IPS-18c (cell line): ENCODE results near the gene CSMD2.

Experiments
- H3K4me3 ChIP-seq: 2 replicates; pipeline ENCODE4 v1.7.0; 2013; ENCODE audit warnings: low read depth, mild to moderate bottlenecking, low read length, moderate library complexity; ENCODE audit not compliant: insufficient read depth
- H3K9me3 ChIP-seq: one replicate; pipeline ENCODE4 v1.6.1; 2013; ENCODE audit warnings: mild to moderate bottlenecking, low read length, moderate library complexity; ENCODE audit not compliant: control insufficient read depth, insufficient read depth

The CSMD2 gene

GRCh38 chr1:33472269-33472980, 692.6 kb downstream of the CSMD2 start, which contains the start of gene ZSCAN20:
Gene ZSCAN20, plus strand, starts transcription at chr1:33472645. Its CDS starts 6,644 bp downstream, at chr1:33479289.
- H3K9me3 ChIP-seq: no peaks in the 10 kb centered on the region

GRCh38 chr1:33471416-33471815, 693.6 kb downstream of the CSMD2 start:
- no peaks in the 10 kb centered on the region for H3K9me3 ChIP-seq
- H3K4me3 ChIP-seq: no peak overlapping the region

More at GRCh38 chr1:33472269-33472980, 692.6 kb downstream of the CSMD2 start, which contains the start of gene ZSCAN20:
- H3K4me3 ChIP-seq: peak within 1 kb of the TSS; percentile 73

GRCh38 chr1:33470495-33471012, 694.5 kb downstream of the CSMD2 start:
- H3K4me3 ChIP-seq: no peak overlapping the region
- H3K9me3 ChIP-seq: no peaks in the 10 kb centered on the region

- Histone ChIP-seq H3K4me3 (no peak overlapping the region), H3K9me3 (no peaks in the 10 kb centered on the region)
Measured at GRCh38 chr1:33469691-33470090, 695.3 kb downstream of the CSMD2 start.

- H3K9me3 ChIP-seq: no peaks in the 10 kb centered on the region
- H3K4me3 ChIP-seq: no peak overlapping the region
Measured at GRCh38 chr1:33468967-33469366, 696.1 kb downstream of the CSMD2 start.

- Histone ChIP-seq H3K9me3 (no peaks in the 10 kb centered on the region), H3K4me3 (no peak overlapping the region)
Measured at GRCh38 chr1:33468531-33468930, 696.5 kb downstream of the CSMD2 start.

- no peaks in the 10 kb centered on the region for H3K9me3 ChIP-seq
Measured at GRCh38 chr1:33468011-33468410, 697.0 kb downstream of the CSMD2 start.

GRCh38 chr1:33466159-33466558, 698.9 kb downstream of the CSMD2 start:
- Histone ChIP-seq H3K9me3 (no peaks in the 10 kb centered on the region), H3K4me3 (no peak overlapping the region)

More at GRCh38 chr1:33468011-33468410, 697.0 kb downstream of the CSMD2 start:
- no peak overlapping the region for H3K4me3 ChIP-seq

- H3K4me3 ChIP-seq: no peak overlapping the region
- no peaks in the 10 kb centered on the region for H3K9me3 ChIP-seq
Measured at GRCh38 chr1:33465316-33465715, 699.7 kb downstream of the CSMD2 start.

GRCh38 chr1:33464552-33464951, 700.5 kb downstream of the CSMD2 start:
- H3K9me3 ChIP-seq: no peaks in the 10 kb centered on the region
- H3K4me3 ChIP-seq: no peak overlapping the region
